G401.6 (cell line): ENCODE measurements around the gene STK36.

ENCODE experiments used
- FAIRE-seq: peaks from 2 replicates; lab custom pipeline; 2012; peaks lifted over from hg19 to GRCh38; lab: Jason Lieb, UNC

Gene STK36

GRCh38 chr2:218746960-218747359, 75.1 kb downstream of the STK36 start:
- FAIRE-seq, result no peak

GRCh38 chr2:218748741-218749441, 77.0 kb downstream of the STK36 start:
- FAIRE-seq, result no peak
